Nephron (organoid): ENCODE results near the gene XPR1.

Experiments used
- H3K27ac Mint-ChIP-seq, 3 experiments: 2 replicates each; pipeline ENCODE4 v1.8.0; 2020; ENCODE audit warnings: mixed read lengths in 3 of 3, mild to moderate bottlenecking in 2 of 3, moderate library complexity in 1 of 3
- H3K27me3 Mint-ChIP-seq: 2 replicates; pipeline ENCODE4 v1.8.0; 2021; ENCODE audit warnings: low read depth, mild to moderate bottlenecking, moderate library complexity, mixed read lengths
- H3K36me3 Mint-ChIP-seq: 2 replicates; pipeline ENCODE4 v1.8.0; 2020; ENCODE audit warnings: low read depth, mixed read lengths
- H3K4me1 Mint-ChIP-seq: 2 replicates; pipeline ENCODE4 v1.8.0; 2020; ENCODE audit warnings: mixed read lengths
- H3K4me3 Mint-ChIP-seq, 3 experiments: 2 replicates each; pipeline ENCODE4 v1.8.0; 2020; ENCODE audit warnings: mild to moderate bottlenecking in 3 of 3, mixed read lengths in 3 of 3, moderate library complexity in 2 of 3
- H3K9me3 Mint-ChIP-seq: 2 replicates; pipeline ENCODE4 v1.8.0; 2020; ENCODE audit warnings: mixed read lengths
- CTCF ChIP-seq, 3 experiments: fragments of 200-600 bp; sonication (generic); IDR thresholded peaks; one replicate each; pipeline ENCODE4 v1.5.0; 2021; ENCODE audit warnings: antibody characterized with exemption in 3 of 3; ENCODE audit not compliant: unreplicated experiment in 3 of 3

The XPR1 gene

DNA sequence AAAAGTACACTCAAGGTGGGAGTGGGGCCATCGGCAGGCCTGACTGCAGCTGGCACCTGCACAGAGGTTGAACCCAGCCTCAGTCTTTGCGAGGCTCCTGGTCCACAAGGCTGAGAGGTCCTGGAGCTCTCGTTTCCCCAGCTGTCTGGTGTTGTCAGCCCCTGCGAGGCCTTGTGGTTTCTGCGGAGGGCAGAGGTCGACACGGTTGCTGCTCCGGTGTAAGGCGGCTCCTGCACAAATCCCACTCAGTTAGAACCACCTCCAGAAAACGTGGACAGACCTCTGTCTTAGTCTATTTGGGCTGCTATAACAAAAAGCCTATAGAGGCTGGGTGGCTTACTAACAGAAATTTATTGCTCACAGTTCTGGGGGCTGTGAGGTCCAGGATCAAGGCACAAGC, 286.7 kb downstream of the XPR1 start:
- Mint-ChIP-seq H3K4me3 (no peak overlapping the region), H3K4me1 (peaks cover 36% of the 10 kb centered on the region)
- TF ChIP-seq CTCF (IDR thresholded peaks at IDR 0.05; ENCODE audit: unreplicated experiment in 3 of 3), result no peak

DNA sequence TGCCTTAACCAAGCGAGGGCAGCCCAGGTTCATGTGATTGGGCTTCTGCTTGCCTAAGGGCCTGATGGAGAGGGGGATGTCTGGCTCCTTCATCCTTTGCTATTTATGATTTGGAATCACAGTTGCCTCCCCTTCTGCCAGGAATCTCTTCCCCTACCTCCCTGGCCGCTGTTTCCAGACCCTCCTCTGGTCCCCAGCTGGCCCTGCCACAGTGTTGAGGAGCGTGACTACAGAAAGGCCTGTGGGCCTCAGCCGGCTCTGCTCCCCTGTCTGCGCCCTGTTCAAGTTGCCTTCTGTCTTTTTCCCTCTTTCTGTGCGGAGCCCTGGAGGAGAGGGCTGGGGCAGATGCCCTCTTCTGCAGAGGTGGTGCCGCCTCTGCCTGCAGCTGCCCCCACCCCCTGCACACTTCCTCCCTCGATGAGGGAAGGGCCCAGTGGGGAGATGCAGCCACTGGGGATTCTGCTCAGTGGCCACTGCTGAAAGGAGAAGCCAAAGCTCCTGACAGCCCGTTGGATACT, 287.4 kb downstream of the XPR1 start:
- Mint-ChIP-seq H3K4me3 (no peak overlapping the region), H3K36me3 (peaks cover 8% of the 10 kb centered on the region), H3K4me1 (peaks cover 36% of the 10 kb centered on the region), H3K9me3 (no peaks in the 10 kb centered on the region), H3K27ac (peak overlapping the region in 1 of 3 experiments; percentile 14), H3K27me3 (peaks cover 21% of the 10 kb centered on the region)
- TF ChIP-seq CTCF (IDR thresholded peaks at IDR 0.05; ENCODE audit: unreplicated experiment in 3 of 3), result no peak

More for the DNA sequence above, 286.7 kb downstream of the XPR1 start:
- peaks cover 15% of the 10 kb centered on the region for H3K27me3 Mint-ChIP-seq
- H3K27ac Mint-ChIP-seq, result no peak overlapping the region
- no peaks in the 10 kb centered on the region for H3K9me3 Mint-ChIP-seq
- peaks cover 8% of the 10 kb centered on the region for H3K36me3 Mint-ChIP-seq

DNA sequence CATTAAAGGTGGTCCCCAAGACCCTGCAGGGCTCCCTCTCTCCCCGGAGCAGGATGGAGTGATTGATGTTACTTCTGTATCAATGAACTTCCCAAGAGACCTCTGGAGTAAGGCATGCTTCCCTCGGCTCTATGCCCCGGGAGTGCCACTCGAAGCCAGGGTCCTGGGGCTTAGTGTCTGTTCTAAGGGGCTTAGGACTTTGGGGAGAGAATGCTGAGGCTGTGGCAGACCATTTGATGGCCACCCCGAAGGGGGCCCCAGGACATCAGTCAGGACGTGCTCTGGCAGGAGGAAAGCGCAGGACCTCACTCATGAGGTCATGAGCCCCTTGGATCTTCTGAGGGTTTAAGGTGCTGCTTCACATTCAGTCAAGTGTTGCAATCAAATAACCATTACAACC, 288.4 kb downstream of the XPR1 start:
- H3K36me3 Mint-ChIP-seq, result peaks cover 8% of the 10 kb centered on the region
- TF ChIP-seq CTCF (IDR thresholded peaks at IDR 0.05; ENCODE audit: unreplicated experiment in 3 of 3), result no peak
- no peak overlapping the region for H3K27ac Mint-ChIP-seq
- no peaks in the 10 kb centered on the region for H3K9me3 Mint-ChIP-seq
- peaks cover 21% of the 10 kb centered on the region for H3K27me3 Mint-ChIP-seq
- H3K4me1 Mint-ChIP-seq, result peaks cover 40% of the 10 kb centered on the region
- no peak overlapping the region for H3K4me3 Mint-ChIP-seq

DNA sequence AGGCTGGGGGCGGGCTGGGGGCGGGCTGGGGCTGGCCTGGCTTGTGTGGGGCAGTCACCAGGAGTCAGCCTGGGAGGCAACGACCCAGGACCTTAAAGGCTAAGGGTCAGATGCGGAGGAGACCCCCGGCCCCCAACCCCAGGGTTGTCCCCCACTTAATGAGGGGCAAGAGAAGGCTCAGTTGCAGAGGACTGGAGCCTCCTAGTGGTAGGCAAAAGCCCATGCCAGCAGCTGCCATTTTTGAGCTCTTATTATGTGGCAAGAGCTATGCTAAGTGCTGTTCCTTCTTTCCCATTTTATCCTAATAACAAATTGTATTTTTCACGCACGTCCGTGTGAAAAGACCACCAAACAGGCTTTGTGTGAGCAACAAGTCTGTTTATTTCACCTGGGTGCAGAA, 288.9 kb downstream of the XPR1 start:
- Mint-ChIP-seq H3K4me1 (peaks cover 46% of the 10 kb centered on the region), H3K4me3 (no peak overlapping the region), H3K9me3 (no peaks in the 10 kb centered on the region), H3K27ac (no peak overlapping the region), H3K27me3 (peaks cover 21% of the 10 kb centered on the region), H3K36me3 (peaks cover 8% of the 10 kb centered on the region)
- peak in 1 of 3 experiments; percentile 19 for TF ChIP-seq CTCF (IDR thresholded peaks at IDR 0.05; ENCODE audit: unreplicated experiment in 3 of 3)

- no peak for TF ChIP-seq CTCF (IDR thresholded peaks at IDR 0.05; ENCODE audit: unreplicated experiment in 3 of 3)
- peaks cover 21% of the 10 kb centered on the region for H3K27me3 Mint-ChIP-seq
- H3K36me3 Mint-ChIP-seq, result peaks cover 8% of the 10 kb centered on the region
- no peak overlapping the region for H3K4me3 Mint-ChIP-seq
- no peaks in the 10 kb centered on the region for H3K9me3 Mint-ChIP-seq
- H3K4me1 Mint-ChIP-seq, result peaks cover 52% of the 10 kb centered on the region
- no peak overlapping the region for H3K27ac Mint-ChIP-seq
These were observed 289.6 kb downstream of the XPR1 start for GRCh38 chr1:180921386-180921785.

DNA sequence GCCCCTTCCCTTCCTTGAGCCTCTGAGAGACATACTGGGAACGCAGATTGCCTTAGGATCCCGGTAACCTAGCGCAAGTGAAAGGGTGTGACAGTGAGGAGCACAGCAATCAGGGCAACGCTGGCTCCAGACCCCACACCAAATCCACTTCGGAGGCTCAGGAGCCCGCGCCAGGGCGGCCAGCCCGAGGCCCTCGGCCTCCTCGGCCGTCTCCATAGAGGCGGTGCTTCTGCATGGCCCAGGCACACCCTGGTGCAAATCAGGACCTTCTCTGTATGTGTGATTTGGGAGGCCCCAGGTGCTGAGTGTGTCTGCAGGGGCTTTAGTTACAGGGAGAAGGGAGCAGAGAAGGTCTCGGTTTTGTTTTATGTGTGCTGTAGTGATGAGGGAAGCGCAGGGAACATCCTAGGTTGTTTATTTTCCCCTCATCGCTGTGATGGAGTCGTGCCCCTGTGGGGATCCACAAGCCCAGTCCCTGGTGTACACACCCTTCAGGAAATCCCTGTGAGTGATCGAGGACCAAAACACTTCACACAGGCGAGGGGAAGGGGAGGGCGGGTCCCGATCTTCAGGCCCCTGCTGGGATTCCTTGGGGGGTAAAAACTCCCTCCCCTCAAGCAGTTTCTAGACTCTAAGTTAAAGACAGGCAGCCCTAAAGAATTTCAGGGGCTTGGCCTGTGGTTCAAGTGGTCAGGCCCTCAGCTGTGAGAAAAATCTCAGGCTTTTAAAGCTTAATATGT, 290.2 kb downstream of the XPR1 start:
- H3K4me1 Mint-ChIP-seq, result peaks cover 59% of the 10 kb centered on the region
- H3K4me3 Mint-ChIP-seq, result peak overlapping the region in 1 of 3 experiments; percentile 20
- H3K36me3 Mint-ChIP-seq, result peaks cover 8% of the 10 kb centered on the region
- peaks cover 17% of the 10 kb centered on the region for H3K27me3 Mint-ChIP-seq
- no peaks in the 10 kb centered on the region for H3K9me3 Mint-ChIP-seq
- peak overlapping the region in 2 of 3 experiments; percentile 43 to 55 for H3K27ac Mint-ChIP-seq
- no peak for TF ChIP-seq CTCF (IDR thresholded peaks at IDR 0.05; ENCODE audit: unreplicated experiment in 3 of 3)
